K562 (cell line): ENCODE results near the gene PPT1. TPM values are rescaled to one million over a fixed set of nuclear protein-coding genes. Genes with fewer than 3 reads are reported as not detected.

Source experiments
- CBX8 ChIP-seq: fragments of 200-600 bp; sonication (generic); IDR thresholded peaks from 2 replicates; pipeline ENCODE4 v1.6.1; 2012; ENCODE audit warnings: borderline replicate concordance, mixed run types, low read depth, mild to moderate bottlenecking, moderate library complexity, mixed read lengths, low read length, control low read depth, inconsistent platforms; ENCODE audit not compliant: poor library complexity, severe bottlenecking; ENCODE audit errors: extremely low read depth
- ESRRB ChIP-seq: fragments of 250-450 bp; sonication (Bioruptor Pico); IDR thresholded peaks from 2 replicates; pipeline ENCODE4 v1.5.0; 2020; ENCODE audit warnings: mild to moderate bottlenecking, moderate library complexity, borderline replicate concordance
- HDAC3 ChIP-seq: fragments of 450-650 bp; IDR thresholded peaks from 2 replicates; pipeline ENCODE4 v1.6.1; 2018; ENCODE audit warnings: borderline replicate concordance, mild to moderate bottlenecking, moderate library complexity; ENCODE audit not compliant: partially characterized antibody
- HDGF ChIP-seq: fragments of 450-650 bp; IDR thresholded peaks from 2 replicates; pipeline ENCODE4 v1.6.1; 2016
- LCOR ChIP-seq: sonication (generic); formaldehyde crosslinking; IDR thresholded peaks from 2 replicates; pipeline ENCODE4 v1.8.0; 2022; ENCODE audit warnings: mild to moderate bottlenecking, missing genetic modification reagents
- MCM5 ChIP-seq: fragments of 450-650 bp; IDR thresholded peaks from 2 replicates; pipeline ENCODE4 v1.6.1; 2016; ENCODE audit warnings: low read depth
- RBM14 ChIP-seq: fragments of 200-400 bp; formaldehyde crosslinking; IDR thresholded peaks from 2 replicates; pipeline ENCODE4 v1.6.1; 2018; ENCODE audit warnings: low read depth, mild to moderate bottlenecking, low read length, moderate library complexity, borderline replicate concordance; ENCODE audit not compliant: insufficient read depth
- RBM39 ChIP-seq: fragments of 200-400 bp; formaldehyde crosslinking; optimal IDR thresholded peaks from 2 replicates; pipeline ENCODE3; 2018; ENCODE audit warnings: low read depth, low read length
- SIRT6 ChIP-seq: IDR thresholded peaks from one replicate; pipeline ENCODE4 v1.6.1; 2012; ENCODE audit warnings: low read depth, mild to moderate bottlenecking, control low read depth, inconsistent platforms, low read length, moderate library complexity
- SMARCA4 ChIP-seq: fragments of 450-650 bp; IDR thresholded peaks from 2 replicates; pipeline ENCODE4 v1.6.1; 2016
- ZNF124 ChIP-seq: sonication (generic); formaldehyde crosslinking; IDR thresholded peaks from 2 replicates; pipeline ENCODE4 v1.8.1; 2022; ENCODE audit warnings: missing genetic modification reagents
- ZNF384 ChIP-seq: IDR thresholded peaks from 2 replicates; pipeline ENCODE4 v1.6.1; 2012; ENCODE audit warnings: low read depth, low read length, improper control_type of control experiment
- ZNF436 ChIP-seq: fragments of 250-450, 450-650 bp; sonication (Bioruptor Pico); formaldehyde crosslinking; IDR thresholded peaks from 2 replicates; pipeline ENCODE4 v1.7.0; 2020; ENCODE audit warnings: mild to moderate bottlenecking
- ZNF589 ChIP-seq: fragments of 200-800 bp; sonication (Bioruptor generic); IDR thresholded peaks from 2 replicates; pipeline ENCODE4 v1.6.1; 2016; ENCODE audit warnings: low read depth, missing genetic modification characterization, missing compliant biosample characterization
- polyA plus RNA-seq, 8 experiments: library from polyadenylated mRNA; depleted of rRNA in 4 of 8; stranded (reverse) in 5 of 8; unstranded in 3 of 8; fragments of >200 nt; fragmentation: Nextera tagmentation in 2 of 8; fragmentation: Illumina TruSeq in 1 of 8; extraction: Ambion mirVana in 2 of 8; extraction: Trizol in 1 of 8; gene quantifications; 2 replicates each; pipeline versions ENCODE4 v1.2.1 to v1.2.3, GENCODE V29; 2011 to 2014; ENCODE audit warnings: inconsistent platforms in 1 of 8, missing spikeins in 1 of 8
- total RNA-seq, 7 experiments: library from RNA; depleted of rRNA in 6 of 7; stranded (reverse); fragments of >200 nt in 6 of 7; fragmentation: Illumina TruSeq in 2 of 7; extraction: Trizol in 2 of 7; gene quantifications; 2 replicates each; pipeline versions ENCODE4 v1.2.1 to v1.2.3, GENCODE V29; 2011 to 2021; ENCODE audit warnings: low replicate concordance in 1 of 7
- TF ChIP-seq, protein P1 (sequence below): fragments of 450-650 bp; formaldehyde crosslinking; IDR thresholded peaks from 2 replicates; pipeline ENCODE4 v1.4.0; 2022; ENCODE audit warnings: missing genetic modification characterization
- TF ChIP-seq, protein P2 (sequence below): sonication (generic); formaldehyde crosslinking; IDR thresholded peaks from 2 replicates; pipeline ENCODE4 v1.8.1; 2023; ENCODE audit warnings: mild to moderate bottlenecking, missing genetic modification reagents
- TF ChIP-seq, protein P3 (sequence below): fragments of 450-650 bp; IDR thresholded peaks from 2 replicates; pipeline ENCODE4 v1.6.1; 2016; ENCODE audit warnings: borderline replicate concordance
- TF ChIP-seq, protein P4 (sequence below): fragments of 250-450 bp; sonication (Bioruptor Pico); IDR thresholded peaks from 2 replicates; pipeline ENCODE4 v1.8.0; 2022; ENCODE audit warnings: inconsistent platforms, mild to moderate bottlenecking, moderate library complexity, borderline replicate concordance
- TF ChIP-seq, protein P5 (sequence below), 2 experiments: fragments of 450-650 bp; IDR thresholded peaks; 2 replicates each; pipeline ENCODE4 v1.6.1; 2016

Gene PPT1
- total and polyA plus RNA-seq, 9 of the 15 experiments (the other 6 are each of a cell fraction or from before 2014, with no cell fraction given): 72.2 to 285 (median 143) TPM

DNA sequence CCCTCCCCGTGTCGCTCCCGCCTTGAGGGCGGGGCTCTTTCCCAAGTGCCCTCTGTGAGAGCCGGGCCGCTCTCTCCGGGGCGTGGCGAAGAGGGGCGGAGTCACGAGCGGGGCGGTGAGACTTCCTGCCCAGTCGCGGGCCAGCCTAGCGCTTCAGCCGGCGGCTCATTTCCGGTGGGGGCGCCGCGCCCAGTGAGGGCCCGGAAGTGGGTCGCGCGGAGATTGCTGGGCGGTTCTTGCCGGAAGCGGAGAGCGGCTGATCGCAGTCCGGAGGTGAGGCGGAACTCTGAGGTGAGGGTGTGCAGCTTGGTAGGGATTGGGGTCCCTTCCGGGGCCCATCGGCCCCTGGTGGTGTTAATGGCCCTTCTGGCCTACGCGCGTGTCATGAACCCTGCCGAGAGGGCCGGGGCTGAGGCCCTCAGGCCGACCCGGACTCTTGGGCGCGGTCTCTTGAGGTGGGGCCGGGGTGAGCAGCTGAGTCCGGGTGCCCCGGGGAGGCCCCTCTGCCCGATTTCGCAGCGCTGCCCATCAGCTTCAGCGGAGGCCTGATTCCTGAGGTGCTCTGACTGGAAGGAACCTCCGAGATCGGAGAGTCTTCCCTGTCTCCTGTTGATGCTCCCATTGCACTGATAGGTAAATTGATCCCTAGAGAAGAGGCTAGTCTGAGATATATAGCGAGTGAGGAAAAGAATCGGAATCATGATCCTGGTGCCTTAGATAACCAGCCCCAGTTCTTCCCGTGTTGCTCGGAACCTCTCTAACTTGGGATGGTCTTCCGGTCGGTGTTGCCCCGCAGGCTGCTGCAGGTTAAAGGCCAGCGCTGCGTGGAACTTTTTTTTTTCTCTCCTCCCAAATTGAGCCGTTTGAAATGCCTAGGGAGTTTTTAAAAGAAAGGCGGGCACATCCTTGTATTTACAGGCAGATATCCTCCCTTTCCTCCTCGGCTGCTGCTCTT is 56.3 kb downstream of the PPT1 start, which contains the start of gene CAP1 (continued):
- TF ChIP-seq ZNF124 (CRISPR knock-in tag) (no peak), MCM5 (no peak), SIRT6 (no peak), ESRRB (CRISPR knock-in tag) (no peak), CBX8 (no peak), ZNF384 (peak; percentile 75), HDAC3 (no peak), HDGF (no peak), LCOR (CRISPR knock-in tag) (peak; percentile 70), SMARCA4 (0 out of 2 replicates have a peak, but pooled peaks have one; percentile 39), RBM39 (no peak), ZNF589 (CRISPR knock-in tag) (no peak; the same call in 1 of the 2 replicates), ZNF436 (CRISPR knock-in tag) (no peak), RBM14 (no peak)
- TF ChIP-seq, protein P1, sequence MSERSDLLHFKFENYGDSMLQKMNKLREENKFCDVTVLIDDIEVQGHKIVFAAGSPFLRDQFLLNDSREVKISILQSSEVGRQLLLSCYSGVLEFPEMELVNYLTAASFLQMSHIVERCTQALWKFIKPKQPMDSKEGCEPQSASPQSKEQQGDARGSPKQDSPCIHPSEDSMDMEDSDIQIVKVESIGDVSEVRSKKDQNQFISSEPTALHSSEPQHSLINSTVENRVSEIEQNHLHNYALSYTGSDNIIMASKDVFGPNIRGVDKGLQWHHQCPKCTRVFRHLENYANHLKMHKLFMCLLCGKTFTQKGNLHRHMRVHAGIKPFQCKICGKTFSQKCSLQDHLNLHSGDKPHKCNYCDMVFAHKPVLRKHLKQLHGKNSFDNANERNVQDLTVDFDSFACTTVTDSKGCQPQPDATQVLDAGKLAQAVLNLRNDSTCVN (CRISPR knock-in tag): peak; percentile 12; the same call in 1 of the 2 replicates
- TF ChIP-seq, protein P2, sequence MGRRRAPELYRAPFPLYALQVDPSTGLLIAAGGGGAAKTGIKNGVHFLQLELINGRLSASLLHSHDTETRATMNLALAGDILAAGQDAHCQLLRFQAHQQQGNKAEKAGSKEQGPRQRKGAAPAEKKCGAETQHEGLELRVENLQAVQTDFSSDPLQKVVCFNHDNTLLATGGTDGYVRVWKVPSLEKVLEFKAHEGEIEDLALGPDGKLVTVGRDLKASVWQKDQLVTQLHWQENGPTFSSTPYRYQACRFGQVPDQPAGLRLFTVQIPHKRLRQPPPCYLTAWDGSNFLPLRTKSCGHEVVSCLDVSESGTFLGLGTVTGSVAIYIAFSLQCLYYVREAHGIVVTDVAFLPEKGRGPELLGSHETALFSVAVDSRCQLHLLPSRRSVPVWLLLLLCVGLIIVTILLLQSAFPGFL (CRISPR knock-in tag): 0 out of 2 replicates have a peak, but pooled peaks have one; percentile 43
- TF ChIP-seq, protein P3, sequence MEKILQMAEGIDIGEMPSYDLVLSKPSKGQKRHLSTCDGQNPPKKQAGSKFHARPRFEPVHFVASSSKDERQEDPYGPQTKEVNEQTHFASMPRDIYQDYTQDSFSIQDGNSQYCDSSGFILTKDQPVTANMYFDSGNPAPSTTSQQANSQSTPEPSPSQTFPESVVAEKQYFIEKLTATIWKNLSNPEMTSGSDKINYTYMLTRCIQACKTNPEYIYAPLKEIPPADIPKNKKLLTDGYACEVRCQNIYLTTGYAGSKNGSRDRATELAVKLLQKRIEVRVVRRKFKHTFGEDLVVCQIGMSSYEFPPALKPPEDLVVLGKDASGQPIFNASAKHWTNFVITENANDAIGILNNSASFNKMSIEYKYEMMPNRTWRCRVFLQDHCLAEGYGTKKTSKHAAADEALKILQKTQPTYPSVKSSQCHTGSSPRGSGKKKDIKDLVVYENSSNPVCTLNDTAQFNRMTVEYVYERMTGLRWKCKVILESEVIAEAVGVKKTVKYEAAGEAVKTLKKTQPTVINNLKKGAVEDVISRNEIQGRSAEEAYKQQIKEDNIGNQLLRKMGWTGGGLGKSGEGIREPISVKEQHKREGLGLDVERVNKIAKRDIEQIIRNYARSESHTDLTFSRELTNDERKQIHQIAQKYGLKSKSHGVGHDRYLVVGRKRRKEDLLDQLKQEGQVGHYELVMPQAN: peak; percentile 87; the same call in 1 of the 2 replicates
- TF ChIP-seq, protein P4, sequence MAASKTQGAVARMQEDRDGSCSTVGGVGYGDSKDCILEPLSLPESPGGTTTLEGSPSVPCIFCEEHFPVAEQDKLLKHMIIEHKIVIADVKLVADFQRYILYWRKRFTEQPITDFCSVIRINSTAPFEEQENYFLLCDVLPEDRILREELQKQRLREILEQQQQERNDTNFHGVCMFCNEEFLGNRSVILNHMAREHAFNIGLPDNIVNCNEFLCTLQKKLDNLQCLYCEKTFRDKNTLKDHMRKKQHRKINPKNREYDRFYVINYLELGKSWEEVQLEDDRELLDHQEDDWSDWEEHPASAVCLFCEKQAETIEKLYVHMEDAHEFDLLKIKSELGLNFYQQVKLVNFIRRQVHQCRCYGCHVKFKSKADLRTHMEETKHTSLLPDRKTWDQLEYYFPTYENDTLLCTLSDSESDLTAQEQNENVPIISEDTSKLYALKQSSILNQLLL (CRISPR knock-in tag): no peak
- TF ChIP-seq, protein P5, sequence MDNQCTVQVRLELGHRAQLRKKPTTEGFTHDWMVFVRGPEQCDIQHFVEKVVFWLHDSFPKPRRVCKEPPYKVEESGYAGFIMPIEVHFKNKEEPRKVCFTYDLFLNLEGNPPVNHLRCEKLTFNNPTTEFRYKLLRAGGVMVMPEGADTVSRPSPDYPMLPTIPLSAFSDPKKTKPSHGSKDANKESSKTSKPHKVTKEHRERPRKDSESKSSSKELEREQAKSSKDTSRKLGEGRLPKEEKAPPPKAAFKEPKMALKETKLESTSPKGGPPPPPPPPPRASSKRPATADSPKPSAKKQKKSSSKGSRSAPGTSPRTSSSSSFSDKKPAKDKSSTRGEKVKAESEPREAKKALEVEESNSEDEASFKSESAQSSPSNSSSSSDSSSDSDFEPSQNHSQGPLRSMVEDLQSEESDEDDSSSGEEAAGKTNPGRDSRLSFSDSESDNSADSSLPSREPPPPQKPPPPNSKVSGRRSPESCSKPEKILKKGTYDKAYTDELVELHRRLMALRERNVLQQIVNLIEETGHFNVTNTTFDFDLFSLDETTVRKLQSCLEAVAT (IDR thresholded peaks at IDR 0.05): peak; percentile 11 to 43; a peak in 2 of 4 replicates
